HCT116 (cell line): ENCODE data around the gene SELPLG.

Source experiments
- CBX3 ChIP-seq: IDR thresholded peaks from 2 replicates; pipeline ENCODE4 v1.6.1; 2012; ENCODE audit warnings: low read depth
- TF ChIP-seq, protein P1 (sequence below), 3 experiments: fragments of 200-600 bp in 1 of 3; sonication (generic) in 1 of 3; IDR thresholded peaks in 2 of 3; conservative IDR thresholded peaks in 1 of 3; 2 replicates each; pipeline ENCODE4 v1.5.1; 2012 to 2017; ENCODE audit warnings: low read depth in 2 of 3, low read length in 2 of 3, antibody characterized with exemption in 1 of 3, borderline replicate concordance in 1 of 3, control low read depth in 1 of 3, mild to moderate bottlenecking in 1 of 3, mixed read lengths in 1 of 3, mixed run types in 1 of 3, moderate library complexity in 1 of 3; ENCODE audit not compliant: insufficient read depth in 1 of 3

DNA sequence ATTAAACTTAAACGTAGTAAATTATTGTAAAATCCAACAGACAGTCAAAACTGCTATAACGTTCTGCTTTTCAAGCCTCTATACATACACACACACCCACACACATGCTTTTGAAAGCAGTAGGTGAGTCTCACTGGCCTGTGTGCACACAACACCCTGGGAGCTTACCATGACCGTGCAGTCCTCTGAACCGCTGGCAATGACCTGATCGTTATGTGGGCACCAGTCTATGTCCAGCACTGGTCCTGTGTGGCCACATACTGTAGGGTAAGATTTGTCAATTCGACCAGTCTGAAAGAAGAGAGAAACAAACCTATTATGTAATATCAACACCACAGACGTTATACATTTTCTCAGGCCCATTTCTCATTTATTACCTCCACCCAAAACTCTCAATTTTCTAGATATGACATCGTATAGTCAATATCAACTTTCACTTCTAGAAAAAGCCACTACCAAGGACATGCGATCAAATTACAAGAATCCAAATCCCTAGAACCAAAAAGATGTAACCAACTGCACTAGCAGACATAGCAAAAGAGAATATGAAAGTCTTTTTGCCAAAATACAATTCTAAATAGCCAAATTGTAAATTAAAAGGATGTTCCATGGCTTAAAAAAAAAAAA is 44.5 kb upstream of the SELPLG start:
- no peak for TF ChIP-seq CBX3
- TF ChIP-seq, protein P1, sequence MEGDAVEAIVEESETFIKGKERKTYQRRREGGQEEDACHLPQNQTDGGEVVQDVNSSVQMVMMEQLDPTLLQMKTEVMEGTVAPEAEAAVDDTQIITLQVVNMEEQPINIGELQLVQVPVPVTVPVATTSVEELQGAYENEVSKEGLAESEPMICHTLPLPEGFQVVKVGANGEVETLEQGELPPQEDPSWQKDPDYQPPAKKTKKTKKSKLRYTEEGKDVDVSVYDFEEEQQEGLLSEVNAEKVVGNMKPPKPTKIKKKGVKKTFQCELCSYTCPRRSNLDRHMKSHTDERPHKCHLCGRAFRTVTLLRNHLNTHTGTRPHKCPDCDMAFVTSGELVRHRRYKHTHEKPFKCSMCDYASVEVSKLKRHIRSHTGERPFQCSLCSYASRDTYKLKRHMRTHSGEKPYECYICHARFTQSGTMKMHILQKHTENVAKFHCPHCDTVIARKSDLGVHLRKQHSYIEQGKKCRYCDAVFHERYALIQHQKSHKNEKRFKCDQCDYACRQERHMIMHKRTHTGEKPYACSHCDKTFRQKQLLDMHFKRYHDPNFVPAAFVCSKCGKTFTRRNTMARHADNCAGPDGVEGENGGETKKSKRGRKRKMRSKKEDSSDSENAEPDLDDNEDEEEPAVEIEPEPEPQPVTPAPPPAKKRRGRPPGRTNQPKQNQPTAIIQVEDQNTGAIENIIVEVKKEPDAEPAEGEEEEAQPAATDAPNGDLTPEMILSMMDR (IDR thresholded peaks at IDR 0.05 in 2 of 3, conservative IDR thresholded peaks at IDR 0.05 in 1 of 3; ENCODE audit: borderline replicate concordance in 1 of 3, insufficient read depth in 1 of 3, low read depth in 2 of 3, low read length in 2 of 3) = no peak
